Daoy (cell line): ENCODE data around the gene FEZ2. TPM values are rescaled to one million over a fixed set of nuclear protein-coding genes. Genes with fewer than 3 reads are reported as not detected.

Experiments used
- DNase-seq: peaks from one replicate; pipeline ENCODE4 v3.0.0-alpha.2; 2015; ENCODE audit warnings: low read depth
- total RNA-seq: library from RNA; depleted of rRNA; stranded (reverse); fragments of >200 nt; shearing (Covaris generic); gene quantifications from 2 replicates; pipeline ENCODE4 v1.2.3, GENCODE V29; 2014

The FEZ2 gene
- total RNA-seq, 1 experiment from 2014 or later, result 60.4 TPM

DNA sequence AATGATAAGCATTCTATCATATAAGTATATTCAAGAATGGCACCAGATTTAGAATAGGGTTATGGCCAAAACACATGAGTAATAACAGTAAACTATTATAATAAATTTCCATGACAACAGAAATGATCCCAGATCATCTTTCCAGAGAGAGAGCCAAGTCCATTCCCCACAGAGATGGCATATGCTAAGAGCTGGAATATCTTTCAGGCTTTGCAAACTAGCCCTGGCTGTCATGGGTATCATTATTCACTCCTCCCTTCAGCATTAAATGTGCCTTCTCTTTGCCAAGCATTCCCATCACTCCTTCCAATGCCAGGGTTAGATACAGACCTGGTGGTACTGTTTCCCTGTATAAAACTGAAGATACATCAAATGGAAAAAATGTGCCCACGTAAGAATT is 10.9 kb downstream of the FEZ2 start:
- no peak for DNase-seq

DNA sequence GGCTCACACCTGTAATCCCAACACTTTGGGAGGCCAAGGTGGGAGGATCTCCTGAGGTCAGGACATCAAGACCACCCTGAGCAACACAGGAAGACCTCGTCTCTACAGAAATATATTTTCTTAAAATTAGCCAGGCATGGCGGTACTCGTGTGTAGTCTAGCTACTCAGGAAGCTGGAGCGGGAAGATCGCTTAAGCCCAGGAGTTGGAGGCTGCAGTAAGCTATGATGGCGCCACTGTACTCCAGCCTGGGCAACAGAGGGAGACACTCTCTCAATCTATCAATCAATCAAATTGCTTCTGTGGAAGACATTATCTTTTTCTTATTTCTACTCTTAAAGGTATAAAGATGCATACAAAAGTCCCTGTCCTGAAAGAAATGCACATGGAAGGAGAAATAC is 11.3 kb downstream of the FEZ2 start:
- no peak for DNase-seq

GRCh38 chr2:36584148-36584794 is 13.7 kb downstream of the FEZ2 start:
- no peak for DNase-seq

DNA sequence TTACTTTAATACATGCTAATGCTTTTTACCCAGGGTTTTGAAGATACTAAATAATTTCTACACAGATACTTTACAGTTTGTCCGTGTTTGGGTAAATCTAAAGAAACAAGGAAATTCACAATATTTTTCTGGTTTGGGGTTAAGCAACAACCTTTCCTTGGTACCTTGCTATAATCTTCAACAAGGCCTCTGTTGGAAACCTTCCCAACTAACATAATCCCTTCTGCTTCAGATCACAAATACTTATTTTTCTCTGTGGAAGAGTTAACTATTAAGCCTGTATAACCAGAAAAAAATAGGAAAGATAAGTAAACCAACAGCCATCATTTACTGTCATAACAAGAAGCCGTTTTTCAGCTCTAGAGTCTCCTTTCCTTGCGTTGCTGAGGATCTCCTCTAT is 15.0 kb downstream of the FEZ2 start:
- DNase-seq, result no peak

GRCh38 chr2:36582538-36582937 is 15.4 kb downstream of the FEZ2 start:
- DNase-seq, result no peak

- DNase-seq, result no peak
These were observed 18.7 kb downstream of the FEZ2 start for GRCh38 chr2:36579297-36579664.

GRCh38 chr2:36578343-36579296 is 19.3 kb downstream of the FEZ2 start:
- DNase-seq, result no peak

DNA sequence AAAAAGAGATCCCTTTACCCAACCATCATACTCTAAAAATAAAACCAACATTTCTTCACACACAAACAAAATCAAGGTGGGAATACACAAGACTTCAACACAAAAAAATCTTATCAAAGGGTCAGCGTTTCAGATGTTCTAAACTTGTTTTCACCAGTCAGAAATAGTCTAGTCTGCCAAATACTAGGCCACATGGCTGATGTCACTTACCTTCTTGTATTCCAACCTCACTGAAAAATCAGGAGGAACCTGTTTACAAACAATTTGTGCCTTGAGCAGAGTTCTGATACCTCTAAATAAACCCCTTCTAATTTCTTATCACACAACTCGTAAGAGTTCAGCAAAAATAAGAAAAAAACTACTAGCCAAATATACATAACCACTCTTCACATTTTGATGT is 20.1 kb downstream of the FEZ2 start:
- DNase-seq, result no peak

DNA sequence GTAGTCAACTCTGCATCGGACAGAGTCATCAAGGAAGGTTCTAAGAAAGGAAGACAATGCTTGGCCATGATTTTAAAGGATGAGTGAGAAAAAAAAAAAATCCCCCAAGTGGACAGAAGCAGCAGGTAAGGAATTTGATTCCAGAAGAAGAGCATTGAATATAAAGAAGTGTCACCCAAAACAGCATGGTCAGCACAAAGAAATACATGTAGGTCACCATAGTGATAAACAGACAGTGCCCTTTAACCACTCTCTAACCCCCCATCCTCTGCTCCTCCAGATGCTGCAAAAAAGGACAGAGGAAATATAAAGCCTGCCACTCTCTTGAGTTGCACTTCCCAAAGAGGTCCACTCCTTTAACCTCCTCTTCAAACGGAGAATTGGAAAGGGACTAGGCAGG is 23.4 kb downstream of the FEZ2 start:
- DNase-seq, result no peak

DNA sequence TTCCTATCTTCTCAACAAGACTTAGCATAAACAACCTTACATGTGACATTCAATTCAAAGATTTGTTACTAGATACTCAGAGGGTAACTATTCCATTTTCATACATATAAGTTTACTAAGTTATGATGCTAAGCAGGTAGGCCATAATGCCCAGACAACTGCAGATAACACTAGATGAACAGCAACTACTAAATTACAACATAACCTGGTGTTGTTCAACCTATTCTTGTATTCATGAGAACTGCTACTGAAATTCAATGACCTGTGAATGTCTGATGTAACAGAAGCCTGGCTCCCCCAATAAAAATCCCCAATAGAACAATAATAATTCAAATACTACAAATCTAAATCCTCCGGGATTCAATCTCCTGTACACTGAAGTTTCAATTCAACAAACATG is 24.8 kb downstream of the FEZ2 start:
- no peak for DNase-seq

DNA sequence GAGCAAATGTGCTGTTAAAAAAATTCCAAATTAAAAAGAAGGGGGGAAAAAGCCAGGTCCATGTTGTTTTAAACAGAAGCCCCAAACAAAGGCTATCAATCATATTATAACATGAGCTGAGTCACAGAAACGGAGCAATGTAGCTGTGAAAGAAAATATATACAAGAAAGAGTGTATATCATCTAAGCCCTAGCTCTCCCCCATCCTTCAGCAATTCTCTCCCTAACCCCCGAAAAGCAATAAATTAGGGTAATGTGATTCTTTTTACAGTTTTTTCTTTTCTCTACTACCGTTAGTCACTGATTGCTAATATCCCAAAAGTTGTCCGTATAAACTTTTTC is 25.3 kb downstream of the FEZ2 start:
- DNase-seq, result no peak

GRCh38 chr2:36572054-36572718 is 25.8 kb downstream of the FEZ2 start:
- no peak for DNase-seq

DNA sequence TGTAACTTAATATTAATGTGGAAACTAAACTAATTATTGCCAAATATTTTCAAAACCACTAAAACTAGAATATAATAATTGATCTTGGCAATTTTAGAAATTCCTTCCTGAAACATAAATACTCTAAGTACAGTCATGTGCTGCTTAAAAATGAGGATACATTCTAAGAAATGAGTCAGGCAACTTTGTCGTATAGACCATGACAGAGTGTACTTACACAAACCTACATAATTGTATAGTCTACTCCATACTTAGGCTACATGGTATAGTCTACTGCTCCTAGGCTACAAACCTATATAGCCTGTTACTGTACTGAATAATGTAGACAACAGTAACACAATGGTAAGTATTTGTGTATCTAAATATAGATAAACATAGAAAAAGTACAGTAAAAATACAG is 27.6 kb downstream of the FEZ2 start:
- no peak for DNase-seq

DNA sequence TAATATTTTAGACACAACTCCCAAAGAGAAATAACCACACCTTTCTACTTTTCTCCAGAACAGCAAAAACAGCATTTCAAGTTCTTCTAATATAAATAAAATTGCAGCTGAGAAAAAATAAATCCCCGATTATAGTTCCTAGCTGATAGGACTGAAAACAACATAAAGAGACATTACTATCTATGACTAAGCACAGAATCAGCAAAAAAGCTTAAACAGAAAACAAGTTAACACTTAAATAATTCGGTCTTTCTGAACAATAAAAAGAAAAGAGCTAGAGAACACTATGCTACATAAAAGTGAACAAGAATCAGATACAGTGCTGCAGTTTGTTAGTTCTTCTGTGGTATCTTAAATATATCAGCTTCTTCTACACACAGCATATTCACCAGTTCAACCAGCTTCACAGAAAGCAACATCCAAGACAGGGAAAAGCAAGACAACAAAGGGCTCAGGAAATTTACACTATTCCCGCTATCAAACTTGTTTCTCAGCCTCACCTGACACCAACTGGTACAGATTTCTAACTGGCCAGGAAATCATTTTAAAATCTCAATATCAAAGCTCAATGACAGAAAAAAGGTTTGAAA is 28.6 kb downstream of the FEZ2 start:
- no peak for DNase-seq

DNA sequence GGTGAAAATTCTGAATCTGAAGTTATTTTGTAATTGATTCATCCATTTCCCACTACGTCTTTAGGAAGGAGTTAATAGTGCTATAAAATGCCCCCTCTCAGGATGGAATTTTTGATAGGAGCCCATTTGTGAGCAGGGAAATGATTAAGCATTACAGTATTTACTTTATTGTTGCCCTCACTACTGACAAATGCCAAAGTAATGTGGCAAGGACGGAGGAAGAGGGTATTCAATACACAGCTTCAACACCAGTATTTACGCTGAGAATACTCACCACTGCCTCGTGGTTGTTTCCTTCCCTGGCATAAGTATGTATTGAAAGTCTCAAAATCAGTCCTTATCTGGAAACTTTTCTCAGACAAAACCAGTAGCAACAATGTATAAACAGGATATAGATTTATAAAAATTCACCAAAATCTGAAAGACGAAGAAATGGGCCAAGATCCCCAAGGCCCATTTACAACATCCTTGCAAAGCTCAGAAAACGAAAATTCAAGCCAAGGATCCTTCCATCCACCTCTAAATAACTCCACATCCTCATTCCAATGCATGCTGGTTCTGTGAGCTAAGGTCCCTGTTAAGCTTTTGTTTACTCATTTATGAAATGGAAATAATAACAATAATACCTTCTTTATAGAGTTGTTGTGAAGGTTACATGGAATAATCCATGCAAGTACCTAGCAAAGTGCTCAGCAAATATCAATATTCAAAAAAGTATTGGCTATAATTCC is 29.3 kb downstream of the FEZ2 start:
- DNase-seq, result peak; percentile 71

DNA sequence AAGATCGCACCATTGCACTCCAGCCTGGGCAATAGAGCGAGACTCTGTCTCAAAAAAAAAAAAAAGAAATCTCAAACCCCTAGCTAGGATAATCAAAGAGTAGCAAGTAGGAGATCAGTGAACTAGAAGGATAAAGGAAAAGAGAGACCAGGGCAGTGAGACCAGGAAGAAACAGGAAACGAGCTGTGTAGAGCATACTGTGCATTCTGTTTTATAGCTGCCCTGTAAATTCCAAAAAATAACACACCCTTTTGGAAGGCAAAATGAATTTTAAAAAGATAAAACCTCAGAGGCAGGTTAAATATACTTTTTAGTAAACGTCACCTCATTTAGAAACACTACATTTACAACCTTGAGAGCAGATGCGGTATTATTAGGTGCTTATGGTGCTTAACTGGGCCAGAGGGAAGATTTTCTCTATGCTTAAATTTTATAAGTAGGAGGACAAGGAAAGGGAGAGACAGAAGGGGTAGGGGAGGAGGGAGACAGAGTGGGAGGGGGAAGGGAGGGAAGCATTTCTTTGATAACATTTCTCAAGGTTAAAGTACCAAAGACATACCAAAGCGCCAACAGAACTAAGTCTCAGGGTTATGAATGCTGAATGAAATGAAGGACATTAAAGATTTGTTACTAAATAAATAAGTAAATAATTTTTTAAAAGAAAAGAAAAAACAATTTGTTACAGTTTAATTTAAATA is 30.1 kb downstream of the FEZ2 start:
- no peak for DNase-seq

GRCh38 chr2:36566887-36567286 is 31.1 kb downstream of the FEZ2 start:
- no peak for DNase-seq

GRCh38 chr2:36565712-36566111 is 32.3 kb downstream of the FEZ2 start:
- no peak for DNase-seq

DNA sequence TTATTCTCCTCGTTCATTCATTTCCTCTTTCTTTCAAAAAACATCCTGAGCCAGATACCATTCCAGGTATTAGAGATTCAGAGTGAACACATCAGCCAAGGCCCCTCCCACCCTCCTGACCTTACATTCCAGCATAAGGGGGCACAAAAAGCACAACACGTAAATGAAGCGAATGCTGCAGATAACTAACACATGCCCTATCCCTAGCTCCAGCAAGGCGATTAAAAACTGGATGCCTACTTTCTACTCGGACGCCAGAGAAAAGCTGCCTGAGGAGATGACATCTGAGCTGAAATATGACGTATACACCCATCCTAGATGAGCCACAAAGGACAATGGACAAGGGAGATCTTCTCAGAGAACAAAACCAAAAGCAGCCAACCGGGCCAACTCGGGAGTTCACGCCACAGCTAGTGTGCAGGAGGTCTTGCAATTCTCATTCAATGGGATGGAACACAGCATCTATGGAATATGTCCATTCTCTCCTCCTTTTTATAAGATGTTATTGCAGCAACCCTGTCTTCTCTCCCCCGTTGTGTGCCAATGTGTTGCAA is 33.5 kb downstream of the FEZ2 start:
- no peak for DNase-seq

GRCh38 chr2:36562973-36563532 is 34.9 kb downstream of the FEZ2 start:
- DNase-seq, result no peak

- DNase-seq, result peak; percentile 69
These were observed 35.7 kb downstream of the FEZ2 start for GRCh38 chr2:36562240-36562639.
